Measurements from ENCODE around the gene USP24. TPM values are rescaled to one million over a fixed set of nuclear protein-coding genes. Genes with fewer than 3 reads are reported as not detected.
"Not testable (repeated sequence)": the region's sequence is repeated elsewhere in the genome, so short reads cannot be mapped to it uniquely, and the experiment has no call there.

The USP24 gene
- total RNA-seq, 1 experiment from 2014 or later = 16.7 TPM

DNA sequence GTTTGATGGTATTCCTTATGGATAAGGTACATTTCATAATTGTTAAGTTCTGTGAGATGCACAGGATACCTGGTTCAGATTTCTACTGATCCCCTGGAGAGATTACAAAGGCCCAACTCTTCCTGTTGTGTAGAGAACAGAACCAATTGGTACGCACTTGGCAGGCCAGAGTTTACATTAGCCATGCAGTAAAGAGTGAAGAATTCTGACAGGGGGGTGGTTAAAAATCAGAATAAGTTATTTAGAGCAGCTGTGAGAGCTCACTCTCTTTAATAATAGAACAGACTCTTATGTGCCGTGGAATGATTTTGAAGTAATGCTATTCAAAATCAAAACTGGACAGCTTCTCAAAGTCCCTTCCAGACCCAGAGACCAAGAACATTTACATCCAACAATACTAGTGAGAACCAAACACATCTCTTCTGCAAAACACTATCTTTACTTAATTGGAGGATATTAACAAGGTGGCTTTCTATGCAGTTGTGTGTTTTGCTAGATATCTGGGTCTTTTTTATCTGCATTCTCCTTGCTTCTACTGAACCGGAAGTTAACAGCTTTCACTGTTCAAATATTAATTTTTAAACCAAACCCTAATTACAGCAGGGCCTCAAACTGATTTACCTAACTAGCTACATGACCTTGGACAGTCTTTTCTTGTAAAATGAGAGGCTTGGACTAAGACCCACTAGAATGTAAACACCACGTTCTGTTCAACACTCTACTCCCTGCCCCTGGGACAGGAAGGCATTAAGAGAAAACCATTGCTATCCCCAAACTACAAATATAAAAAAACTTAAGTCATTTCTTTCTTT, 4.0 kb downstream of the USP24 start:
- no peak for DNase-seq (ENCODE audit: low read depth, low spot score)
- in situ Hi-C loops (cut with HindIII; ENCODE audit: low pct_unique_long_range_greater_than_20kb, low sequenced_read_pairs) = no loop called here

GRCh38 chr1:55209247-55209646, 5.9 kb downstream of the USP24 start:
- peak; percentile 42 for DNase-seq (ENCODE audit: low read depth, low spot score)
- in situ Hi-C loops (cut with HindIII; ENCODE audit: low pct_unique_long_range_greater_than_20kb, low sequenced_read_pairs) = no loop called here

GRCh38 chr1:55206210-55206609, 9.0 kb downstream of the USP24 start:
- no peak for DNase-seq (ENCODE audit: low read depth, low spot score)
- in situ Hi-C loops (cut with HindIII; ENCODE audit: low pct_unique_long_range_greater_than_20kb, low sequenced_read_pairs) = no loop called here

GRCh38 chr1:55204997-55205396, 10.2 kb downstream of the USP24 start:
- in situ Hi-C loops (cut with HindIII; ENCODE audit: low pct_unique_long_range_greater_than_20kb, low sequenced_read_pairs) = no loop called here

GRCh38 chr1:55203064-55203463, 12.1 kb downstream of the USP24 start:
- no peak for DNase-seq (ENCODE audit: low read depth, low spot score)
- in situ Hi-C loops (cut with HindIII; ENCODE audit: low pct_unique_long_range_greater_than_20kb, low sequenced_read_pairs) = no loop called here

More at GRCh38 chr1:55204997-55205396, 10.2 kb downstream of the USP24 start:
- DNase-seq (ENCODE audit: low read depth, low spot score) = no peak

GRCh38 chr1:55200667-55201066, 14.5 kb downstream of the USP24 start:
- DNase-seq (ENCODE audit: low read depth, low spot score) = no peak
- in situ Hi-C loops (cut with HindIII; ENCODE audit: low pct_unique_long_range_greater_than_20kb, low sequenced_read_pairs) = no loop called here

DNA sequence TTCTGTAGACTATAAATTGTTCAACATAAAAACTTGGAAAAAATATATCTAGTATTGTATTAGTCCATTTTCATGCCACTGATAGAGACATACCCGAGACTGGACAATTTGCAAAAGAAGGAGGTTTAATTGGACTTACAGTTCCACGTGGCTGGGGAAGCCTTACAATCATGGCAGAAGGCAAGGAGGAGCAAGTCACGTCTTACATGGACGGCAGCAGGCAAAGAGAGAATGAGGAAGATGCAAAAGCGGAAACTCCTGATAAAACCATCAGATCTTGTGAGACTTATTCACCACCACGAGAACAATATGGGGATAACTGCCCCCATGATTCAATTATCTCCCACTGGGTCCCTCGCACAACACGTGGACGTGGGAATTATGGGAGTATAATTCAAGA, 15.4 kb downstream of the USP24 start:
- in situ Hi-C loops (cut with HindIII; ENCODE audit: low pct_unique_long_range_greater_than_20kb, low sequenced_read_pairs); DNase-seq (ENCODE audit: low read depth, low spot score): not testable (repeated sequence)

DNA sequence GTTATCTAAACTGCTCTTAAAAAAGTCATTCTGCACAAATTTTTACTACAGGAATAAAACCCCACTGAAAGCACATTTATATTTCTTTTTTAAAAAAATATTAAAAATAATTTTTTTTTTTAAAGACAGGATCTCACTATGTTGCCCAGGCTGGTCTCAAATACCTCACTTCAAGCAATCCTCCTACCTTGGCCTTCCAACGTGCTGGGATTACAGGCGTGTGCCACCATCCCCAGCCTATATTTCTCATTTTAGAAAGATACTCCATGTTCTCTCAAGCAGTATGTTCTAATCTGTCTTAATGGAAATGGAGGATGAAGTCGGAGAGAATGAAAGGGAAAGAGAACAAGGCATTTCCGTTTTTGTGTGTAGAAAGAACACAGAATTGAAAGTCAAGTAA, 17.1 kb downstream of the USP24 start:
- in situ Hi-C loops (cut with HindIII; ENCODE audit: low pct_unique_long_range_greater_than_20kb, low sequenced_read_pairs) = no loop called here
- DNase-seq (ENCODE audit: low read depth, low spot score) = no peak

- in situ Hi-C loops (cut with HindIII; ENCODE audit: low pct_unique_long_range_greater_than_20kb, low sequenced_read_pairs) = no loop called here
- no peak for DNase-seq (ENCODE audit: low read depth, low spot score)
Measured at GRCh38 chr1:55197099-55197498, 18.1 kb downstream of the USP24 start.

GRCh38 chr1:55196433-55197035, 18.6 kb downstream of the USP24 start:
- in situ Hi-C loops (cut with HindIII; ENCODE audit: low pct_unique_long_range_greater_than_20kb, low sequenced_read_pairs) = no loop called here
- no peak for DNase-seq (ENCODE audit: low read depth, low spot score)

DNA sequence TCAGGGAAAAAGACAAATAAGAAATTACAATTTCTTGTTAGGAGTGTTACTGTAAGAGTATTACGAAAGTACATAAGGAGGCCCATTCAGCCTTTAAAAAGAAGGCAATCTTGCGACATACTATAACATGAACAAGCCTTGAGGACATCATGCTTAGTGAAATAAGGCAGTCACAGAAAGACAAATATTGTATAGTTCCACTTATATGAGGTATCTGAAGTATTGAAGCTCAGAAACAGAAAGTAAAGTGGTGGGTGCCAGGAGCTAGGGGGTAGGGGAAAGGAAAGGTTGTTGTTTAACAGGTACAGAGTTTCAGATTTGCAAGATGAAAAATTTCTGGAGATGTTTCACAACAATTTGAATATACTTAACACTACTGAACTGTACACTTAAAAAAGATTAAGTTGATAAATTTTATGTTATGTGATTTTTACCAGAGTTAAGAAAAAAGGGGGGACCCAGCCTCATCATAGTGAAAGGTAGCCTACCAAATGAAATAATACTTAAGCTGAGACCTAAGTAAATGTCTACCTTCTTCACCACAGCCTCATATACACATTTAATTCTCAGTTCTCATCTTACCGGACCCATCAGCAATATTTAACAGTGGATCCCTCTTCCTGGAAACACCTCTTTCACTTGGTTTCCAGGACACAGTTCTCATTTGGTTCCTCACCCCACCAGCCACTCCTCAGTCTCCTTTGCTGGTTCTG, 19.5 kb downstream of the USP24 start:
- in situ Hi-C loops (cut with HindIII; ENCODE audit: low pct_unique_long_range_greater_than_20kb, low sequenced_read_pairs) = no loop called here
- peak; percentile 63 for DNase-seq (ENCODE audit: low read depth, low spot score)

- in situ Hi-C loops (cut with HindIII; ENCODE audit: low pct_unique_long_range_greater_than_20kb, low sequenced_read_pairs) = no loop called here
- no peak for DNase-seq (ENCODE audit: low read depth, low spot score)
Measured at GRCh38 chr1:55194851-55195250, 20.3 kb downstream of the USP24 start.

DNA sequence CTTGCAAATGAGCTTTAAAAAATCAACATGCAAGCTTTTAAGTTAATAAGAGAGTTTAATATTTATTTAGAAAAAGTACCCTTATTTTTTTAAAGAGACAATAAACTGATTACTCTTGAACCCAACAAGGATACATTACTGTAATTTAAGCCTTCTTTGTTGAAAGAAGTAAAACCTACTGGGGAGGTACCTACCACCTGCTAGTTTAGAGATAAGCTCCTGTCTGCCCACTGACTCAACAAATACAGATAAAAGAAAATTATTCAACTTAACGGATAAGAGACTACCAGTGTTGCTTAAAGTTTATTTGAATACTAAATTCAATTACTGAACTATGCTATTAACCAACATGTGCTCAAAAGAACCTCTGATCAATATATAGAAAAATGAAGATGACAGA, 23.1 kb downstream of the USP24 start:
- no peak for DNase-seq (ENCODE audit: low read depth, low spot score)
- in situ Hi-C loops (cut with HindIII; ENCODE audit: low pct_unique_long_range_greater_than_20kb, low sequenced_read_pairs) = no loop called here

GRCh38 chr1:55191219-55191952, 23.8 kb downstream of the USP24 start:
- DNase-seq (ENCODE audit: low read depth, low spot score); in situ Hi-C loops (cut with HindIII; ENCODE audit: low pct_unique_long_range_greater_than_20kb, low sequenced_read_pairs): not testable (repeated sequence)

DNA sequence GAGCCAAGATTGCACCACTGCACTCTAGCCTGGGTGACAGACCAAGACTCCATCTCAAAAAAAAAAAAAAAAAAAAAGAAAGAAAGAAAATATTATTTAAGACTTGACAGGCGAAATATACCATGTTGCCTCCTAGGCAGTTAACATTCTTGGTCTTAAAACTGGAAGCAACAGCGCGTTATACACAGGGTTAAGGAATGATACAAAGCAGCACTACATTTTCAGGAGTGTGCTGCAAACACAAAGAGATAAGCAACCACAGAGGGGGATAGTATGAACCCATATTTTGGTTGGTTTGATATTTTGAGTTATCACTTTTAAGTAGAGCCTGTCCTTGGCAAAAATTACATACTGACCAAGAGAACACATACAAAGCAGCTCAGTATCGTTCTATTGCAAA, 25.1 kb downstream of the USP24 start:
- in situ Hi-C loops (cut with HindIII; ENCODE audit: low pct_unique_long_range_greater_than_20kb, low sequenced_read_pairs) = no loop called here
- no peak for DNase-seq (ENCODE audit: low read depth, low spot score)

GRCh38 chr1:55188909-55189308, 26.3 kb downstream of the USP24 start:
- no peak for DNase-seq (ENCODE audit: low read depth, low spot score)
- in situ Hi-C loops (cut with HindIII; ENCODE audit: low pct_unique_long_range_greater_than_20kb, low sequenced_read_pairs) = no loop called here

DNA sequence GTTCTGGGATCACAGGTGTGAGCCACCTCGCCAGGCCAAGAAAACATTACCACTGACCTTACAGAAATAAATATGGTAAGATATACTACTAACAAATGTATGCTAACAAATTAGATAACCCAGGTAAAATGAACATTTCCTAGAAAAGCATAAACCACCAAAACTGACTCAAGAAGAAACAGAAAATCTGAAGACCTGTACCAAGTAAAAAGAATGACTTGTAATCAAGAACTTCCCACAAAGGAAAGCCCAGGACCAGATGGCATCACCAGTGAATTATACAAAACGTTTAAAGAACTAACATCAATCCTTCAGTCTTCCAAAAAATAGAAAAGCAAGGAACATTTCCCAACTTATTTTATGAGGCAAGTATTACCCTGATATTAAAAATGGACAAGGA, 29.3 kb downstream of the USP24 start:
- no peak for DNase-seq (ENCODE audit: low read depth, low spot score)
- in situ Hi-C loops (cut with HindIII; ENCODE audit: low pct_unique_long_range_greater_than_20kb, low sequenced_read_pairs) = no loop called here

GRCh38 chr1:55184859-55185258, 30.3 kb downstream of the USP24 start:
- DNase-seq (ENCODE audit: low read depth, low spot score) = no peak
- in situ Hi-C loops (cut with HindIII; ENCODE audit: low pct_unique_long_range_greater_than_20kb, low sequenced_read_pairs) = no loop called here

Measured in SK-MEL-5 (cell line).